ENCODE data around the gene SMG5.

GRCh38 chr1:156232201-156232894 is 50.3 kb downstream of the SMG5 start:
- TF ChIP-seq POLR2AphosphoS5 (IDR thresholded peaks at IDR 0.05; ENCODE audit: low read depth, low read length) (no peak), TAF1 (IDR thresholded peaks at IDR 0.05; ENCODE audit: borderline replicate concordance, insufficient read depth, low read length) (no peak), REST (IDR thresholded peaks at IDR 0.05; ENCODE audit: insufficient read depth in 1 of 2, low read depth in 2 of 2, low read length in 2 of 2) (no peak), SIN3A (IDR thresholded peaks at IDR 0.05; ENCODE audit: borderline replicate concordance, insufficient read depth, low read length) (no peak), FOXP2 (optimal IDR thresholded peaks at IDR 0.05; ENCODE audit: borderline replicate concordance, extremely low read depth, extremely low read length, insufficient read depth) (no peak)
